ENCODE results near the gene BRD7.
"Not testable (repeated sequence)": the region's sequence is repeated elsewhere in the genome, so short reads cannot be mapped to it uniquely, and the experiment has no call there.

The BRD7 gene

DNA sequence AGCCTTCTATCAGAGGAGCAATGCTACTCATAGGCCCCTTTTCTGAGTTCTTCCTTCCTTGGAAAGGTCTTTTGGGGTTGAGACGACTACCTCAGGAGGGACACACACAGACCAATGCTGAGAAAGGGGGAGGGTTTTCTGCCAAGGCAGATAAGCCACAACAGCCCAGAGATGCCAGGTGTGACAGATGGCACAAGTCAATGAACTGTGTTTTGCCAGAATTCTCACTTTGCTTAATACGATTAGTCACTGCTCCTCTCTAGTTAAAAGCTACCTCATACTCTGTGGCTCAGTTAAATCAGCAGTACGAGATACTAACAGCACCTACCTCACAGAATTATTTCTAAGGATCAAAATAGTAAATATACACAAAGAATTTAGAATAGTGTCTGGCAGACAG is 8.0 kb downstream of the BRD7 start:
- in situ Hi-C loops (cut with HindIII; ENCODE audit: low sequenced_read_pairs), result no loop called here

- in situ Hi-C loops (cut with HindIII; ENCODE audit: low sequenced_read_pairs), result no loop called here
Observed at GRCh38 chr16:50360033-50360778, 8.6 kb downstream of the BRD7 start.

DNA sequence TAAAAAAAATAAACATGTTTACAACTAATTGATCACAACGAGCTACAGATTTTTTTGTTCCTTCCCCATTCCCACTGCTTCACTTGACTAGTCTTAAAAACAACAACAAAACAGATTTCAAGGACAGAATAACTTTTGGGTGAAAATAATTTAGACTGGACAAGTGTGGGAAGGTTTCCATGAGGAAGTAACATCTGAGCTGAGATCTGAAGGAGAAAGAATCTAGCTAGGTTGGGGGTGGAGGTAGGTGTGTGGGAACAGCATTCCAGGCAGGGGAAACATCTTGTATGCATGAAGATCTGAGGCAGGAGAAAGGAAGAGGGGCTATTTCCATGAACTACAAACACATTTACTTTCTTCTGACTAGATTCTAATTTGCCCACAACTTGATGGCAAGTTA is 9.2 kb downstream of the BRD7 start:
- in situ Hi-C loops (cut with HindIII; ENCODE audit: low sequenced_read_pairs), result loop anchor here (5.0 kb wide), 2 partner anchors 92 to 147 kb away; partner anchors contain the start of gene ADCY7

DNA sequence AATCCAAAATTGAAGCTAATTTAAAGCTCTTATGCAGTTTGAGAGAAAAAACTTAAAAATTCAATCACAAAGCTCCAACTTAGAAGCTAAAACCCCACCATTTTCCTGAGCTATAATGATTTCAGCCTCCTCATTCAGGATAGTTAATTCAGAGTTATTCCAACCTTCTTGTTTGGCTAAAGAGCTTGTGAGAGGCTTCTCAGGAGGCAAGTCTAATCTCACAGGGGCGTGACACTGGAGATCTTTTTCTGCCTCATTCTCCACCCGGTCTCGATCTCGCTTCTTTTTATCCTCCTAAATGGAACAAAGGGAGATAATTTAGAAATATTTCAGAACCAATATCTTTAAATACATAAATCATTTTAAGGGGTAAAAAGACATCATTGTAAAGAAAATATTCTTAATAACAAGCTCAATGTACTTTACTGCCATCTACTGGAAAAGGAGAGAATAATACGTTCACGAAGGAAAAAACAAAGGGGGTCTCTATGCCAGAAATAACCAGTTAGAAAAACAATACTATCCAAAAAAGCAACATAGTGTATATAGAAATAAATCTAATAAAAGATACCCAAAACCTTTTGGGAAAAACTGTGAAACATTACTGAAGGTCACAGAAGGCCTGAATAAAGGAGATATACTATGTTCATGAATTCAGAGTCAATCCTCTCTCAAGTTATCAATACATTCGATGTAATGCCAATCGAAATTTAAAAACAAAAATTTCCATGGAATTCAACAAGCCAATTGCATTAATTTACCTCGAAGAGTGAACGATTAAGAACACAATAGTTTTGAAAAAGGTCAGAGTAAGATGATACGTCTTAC is 13.9 kb downstream of the BRD7 start:
- in situ Hi-C loops (cut with HindIII; ENCODE audit: low sequenced_read_pairs), result loop anchor here (5.0 kb wide), 2 partner anchors 88 to 143 kb away; partner anchors contain the start of gene ADCY7

DNA sequence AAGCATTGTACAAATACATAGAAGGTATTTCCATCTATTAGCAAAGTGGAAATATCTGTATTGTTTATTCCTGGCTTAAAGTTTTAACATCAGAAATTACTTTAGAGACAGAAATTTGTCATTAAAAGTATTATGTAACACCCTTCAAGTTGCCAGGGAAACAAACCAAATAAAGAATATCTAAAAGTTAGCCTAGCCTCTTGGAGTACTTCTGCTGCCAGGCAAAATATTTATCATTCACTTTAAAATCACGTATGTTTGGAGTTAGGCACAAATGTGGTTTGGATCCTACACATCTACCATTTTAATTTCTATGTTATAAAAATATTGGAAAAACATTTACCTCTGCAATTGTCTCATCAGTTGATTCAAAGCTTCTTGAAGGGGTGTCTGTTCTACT is 14.7 kb downstream of the BRD7 start:
- in situ Hi-C loops (cut with HindIII; ENCODE audit: low sequenced_read_pairs), result no loop called here

DNA sequence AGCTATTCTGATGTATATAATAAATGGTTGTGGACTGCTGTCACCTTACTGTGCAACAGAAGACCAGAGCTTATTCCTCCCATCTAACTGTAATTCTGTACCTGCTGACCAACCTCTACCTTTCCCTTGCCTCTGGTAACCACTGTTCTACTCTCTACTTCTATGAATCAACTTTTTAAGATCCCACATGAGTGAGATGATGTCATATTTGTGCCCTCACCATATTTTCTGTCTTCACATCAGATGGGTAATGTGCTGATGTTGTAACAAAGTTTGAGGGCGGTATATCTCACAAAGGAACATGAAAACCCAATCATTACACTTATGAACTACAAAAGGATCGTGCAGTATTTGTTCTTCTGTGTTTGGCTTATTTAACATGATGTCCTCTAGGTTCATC is 16.8 kb downstream of the BRD7 start:
- in situ Hi-C loops (cut with HindIII; ENCODE audit: low sequenced_read_pairs), result no loop called here

- in situ Hi-C loops (cut with HindIII; ENCODE audit: low sequenced_read_pairs), result no loop called here
Observed at GRCh38 chr16:50351116-50351515, 17.7 kb downstream of the BRD7 start.

DNA sequence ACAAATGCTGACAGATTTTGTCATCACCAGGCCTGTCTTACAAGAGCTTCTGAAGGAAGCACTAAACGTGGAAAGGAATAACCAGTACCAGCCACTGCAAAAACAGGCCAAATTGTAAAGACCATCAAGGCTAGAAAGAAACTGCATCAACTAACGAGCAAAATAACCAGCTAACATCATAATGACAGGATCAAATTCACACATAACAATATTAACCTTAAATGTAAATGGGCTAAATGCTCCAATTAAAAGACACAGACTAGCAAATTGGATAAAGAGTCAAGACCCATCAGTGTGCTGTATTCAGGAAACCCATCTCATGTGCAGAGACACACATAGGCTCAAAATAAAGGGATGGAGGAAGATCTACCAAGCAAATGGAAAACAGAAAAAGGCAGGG is 23.6 kb downstream of the BRD7 start:
- in situ Hi-C loops (cut with HindIII; ENCODE audit: low sequenced_read_pairs), result not testable (repeated sequence)

DNA sequence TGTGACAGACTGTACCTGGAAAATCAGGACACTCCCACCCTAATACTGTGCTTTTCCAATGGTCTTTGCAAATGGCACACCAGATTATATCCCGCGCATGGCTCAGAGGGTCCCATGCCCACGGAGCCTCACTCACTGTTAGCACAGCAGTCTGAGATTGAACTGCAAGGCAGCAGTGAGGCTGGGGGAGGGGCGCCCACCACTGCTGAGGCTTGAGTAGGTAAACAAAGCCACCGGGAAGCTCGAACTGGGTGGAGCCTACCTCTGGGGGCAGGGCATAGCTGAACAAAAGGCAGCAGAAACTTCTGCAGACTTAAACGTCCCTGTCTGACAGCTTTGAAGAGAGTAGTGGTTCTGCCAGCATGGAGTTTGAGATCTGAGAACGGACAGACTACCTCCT is 25.2 kb downstream of the BRD7 start:
- in situ Hi-C loops (cut with HindIII; ENCODE audit: low sequenced_read_pairs), result not testable (repeated sequence)

- in situ Hi-C loops (cut with HindIII; ENCODE audit: low sequenced_read_pairs), result no loop called here
Observed at GRCh38 chr16:50340578-50340977, 28.2 kb downstream of the BRD7 start.

DNA sequence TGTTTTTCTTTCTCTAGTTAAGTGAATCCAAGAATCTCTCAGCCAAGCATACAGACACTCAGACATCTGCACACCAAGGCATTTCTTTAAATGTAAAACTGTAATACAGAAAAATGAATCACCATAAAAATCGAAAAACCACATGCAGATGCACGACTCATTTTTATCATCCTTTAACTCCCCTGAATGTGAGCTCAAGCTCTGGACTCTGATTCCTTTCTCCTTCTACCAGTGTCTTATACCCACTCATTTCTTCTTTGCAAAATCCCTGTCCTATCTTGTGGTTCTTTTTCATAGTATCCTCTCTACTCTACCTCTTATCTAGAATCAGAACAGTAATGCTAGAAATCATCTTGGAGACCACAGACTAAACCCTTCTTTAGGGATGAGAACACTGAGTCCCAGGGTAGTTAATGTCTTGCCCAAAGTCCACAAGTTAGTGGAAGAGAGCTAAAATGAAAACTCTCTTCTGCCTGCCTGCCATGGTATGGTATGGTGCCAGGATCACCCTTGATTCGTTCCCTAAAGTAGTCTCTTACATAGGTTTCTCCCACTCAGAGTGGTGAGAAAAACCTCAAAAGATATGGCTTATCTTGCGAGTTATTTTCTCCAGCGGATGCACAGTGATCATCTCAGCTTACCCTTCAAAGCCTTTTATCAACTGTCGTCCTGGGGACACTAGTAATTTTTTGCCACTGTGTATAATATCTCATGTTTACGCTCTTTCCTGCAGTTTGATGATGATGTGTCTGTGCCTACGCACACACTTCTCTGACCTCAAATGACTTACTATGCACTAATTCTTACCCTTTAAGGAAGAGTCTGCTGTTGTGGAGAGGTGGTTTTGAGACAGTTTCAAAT is 30.2 kb downstream of the BRD7 start:
- in situ Hi-C loops (cut with HindIII; ENCODE audit: low sequenced_read_pairs), result loop anchor here (5.0 kb wide), 1 partner anchor 76 kb away; no protein-coding TSS in a partner anchor

- in situ Hi-C loops (cut with HindIII; ENCODE audit: low sequenced_read_pairs), result loop anchor here (5.0 kb wide), 1 partner anchor 75 kb away; no protein-coding TSS in a partner anchor
Observed at GRCh38 chr16:50336884-50337283, 31.9 kb downstream of the BRD7 start.

DNA sequence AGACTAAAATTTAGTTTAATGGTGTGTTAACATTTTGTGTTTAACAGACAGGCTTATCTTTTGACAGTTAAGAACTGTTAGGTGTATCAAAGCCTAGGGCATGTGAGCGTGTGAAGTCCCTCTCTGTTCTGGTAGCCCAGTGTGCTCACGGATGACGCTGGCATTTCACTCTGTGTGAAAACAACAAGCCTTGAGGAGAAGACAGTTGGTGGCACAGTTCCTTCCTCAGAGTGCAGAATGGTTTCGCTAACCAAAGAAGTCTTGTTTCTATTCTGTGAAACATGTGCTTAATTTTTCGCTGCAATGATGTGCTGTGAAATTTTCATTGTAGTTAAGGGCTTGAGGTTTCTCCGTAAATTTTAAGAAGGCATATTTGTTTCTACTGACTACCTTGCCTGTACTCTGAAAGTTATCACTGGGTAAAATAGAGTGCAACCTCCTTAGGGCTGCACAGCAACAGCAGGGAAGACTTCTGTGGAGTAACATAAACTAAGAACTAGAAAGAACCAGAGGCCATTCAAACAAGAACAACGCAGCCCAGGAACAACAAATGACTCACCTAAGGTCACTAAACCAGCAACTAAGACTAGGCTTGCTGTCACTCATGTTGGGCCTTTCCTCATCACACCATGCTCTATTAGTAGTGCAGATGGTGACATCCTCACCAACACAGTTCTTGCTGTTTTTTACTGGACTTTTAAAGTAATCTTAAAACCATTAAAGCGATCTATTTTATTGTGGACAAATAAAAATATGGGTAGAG is 33.4 kb downstream of the BRD7 start:
- in situ Hi-C loops (cut with HindIII; ENCODE audit: low sequenced_read_pairs), result loop anchor here (5.0 kb wide), 1 partner anchor 73 kb away; no protein-coding TSS in a partner anchor

GRCh38 chr16:50334106-50334975 is 34.4 kb downstream of the BRD7 start:
- in situ Hi-C loops (cut with HindIII; ENCODE audit: low sequenced_read_pairs), result no loop called here

- in situ Hi-C loops (cut with HindIII; ENCODE audit: low sequenced_read_pairs), result no loop called here
Observed at GRCh38 chr16:50332599-50332998, 36.2 kb downstream of the BRD7 start.

DNA sequence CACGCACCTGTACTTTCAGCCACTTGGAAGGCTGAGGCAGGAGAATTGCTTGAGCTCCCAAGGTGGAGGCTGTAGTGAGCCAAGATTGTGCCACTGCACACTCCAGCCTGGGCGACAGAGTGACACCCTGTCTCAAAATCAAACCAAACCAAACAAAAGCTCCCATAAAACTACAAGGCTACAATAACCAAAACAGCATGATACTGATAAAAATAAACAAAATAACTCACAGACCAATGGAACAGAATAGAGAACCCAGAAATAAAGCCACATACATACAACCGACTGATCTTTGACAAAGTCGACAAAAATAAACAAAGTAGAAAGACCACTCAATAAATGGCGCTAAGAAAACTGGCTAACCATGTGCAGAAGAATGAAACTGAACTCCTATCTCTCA is 37.2 kb downstream of the BRD7 start:
- in situ Hi-C loops (cut with HindIII; ENCODE audit: low sequenced_read_pairs), result no loop called here

GRCh38 chr16:50329446-50330189 is 39.2 kb downstream of the BRD7 start:
- in situ Hi-C loops (cut with HindIII; ENCODE audit: low sequenced_read_pairs), result no loop called here

DNA sequence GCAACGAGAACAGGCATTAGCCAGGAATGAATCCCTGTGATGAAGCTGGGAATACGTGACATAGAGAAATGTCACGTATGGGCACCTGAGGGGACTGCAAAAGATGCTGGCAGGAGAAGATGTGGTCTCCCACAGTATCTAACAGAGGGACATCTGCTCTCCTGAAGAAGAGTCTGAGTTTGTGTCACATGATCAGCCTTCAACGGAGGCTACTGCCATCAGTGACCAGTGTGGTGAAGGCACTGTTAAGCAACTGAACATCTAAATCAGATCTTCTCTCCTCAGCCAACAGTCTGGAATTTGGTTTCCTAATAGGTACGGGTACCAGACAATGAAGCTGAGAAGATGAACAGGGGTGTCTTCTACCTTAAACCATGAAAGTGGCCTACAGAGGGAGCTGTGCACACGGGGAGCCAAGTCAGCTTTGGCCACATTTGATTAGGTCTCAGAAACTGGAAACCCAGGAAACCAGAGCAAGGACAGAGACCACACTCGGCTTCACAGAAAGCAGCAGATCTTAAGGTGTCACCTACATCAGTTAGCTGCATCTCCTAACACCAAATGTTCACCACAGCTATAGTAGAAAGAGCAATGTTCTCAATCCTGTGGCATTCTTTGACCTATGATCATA is 41.8 kb downstream of the BRD7 start:
- in situ Hi-C loops (cut with HindIII; ENCODE audit: low sequenced_read_pairs), result no loop called here
